Heart left ventricle (tissue), 16 donors: ENCODE results near the gene SRPK2. TPM values are rescaled to one million over a fixed set of nuclear protein-coding genes. Genes with fewer than 3 reads are reported as not detected.

ENCODE experiments used
- ATAC-seq, 4 donors: fragments of 200-7000 bp; cut with Tn5 transposase; one replicate each; pipeline ENCODE4 v1.9.1; 2020 to 2022; ENCODE audit warnings: moderate library complexity in 4 of 4, mild to moderate bottlenecking in 3 of 4, moderate number of reproducible peaks in 1 of 4
- DNase-seq, 5 donors: peaks; one replicate each; pipeline ENCODE4 v3.0.0-alpha.2; 2020
- H3K27ac ChIP-seq, 12 donors: fragments of 200-600 bp; sonication (generic) in 4 of 12; one replicate each; pipeline versions ENCODE4 v1.5.0 to v1.8.0; 2016 to 2022; ENCODE audit warnings: mild to moderate bottlenecking in 2 of 12
- H3K27me3 ChIP-seq, 9 donors: fragments of 200-600 bp; sonication (generic) in 2 of 9; one replicate each; pipeline versions ENCODE4 v1.5.1 to v1.8.0; 2016 to 2022; ENCODE audit warnings: mild to moderate bottlenecking in 3 of 9
- H3K36me3 ChIP-seq, 9 donors: fragments of 200-600 bp; sonication (generic) in 2 of 9; one replicate each; pipeline versions ENCODE4 v1.5.0 to v1.8.0; 2018 to 2022; ENCODE audit warnings: mild to moderate bottlenecking in 2 of 9
- H3K4me1 ChIP-seq, 12 donors: fragments of 200-600 bp; sonication (generic) in 4 of 12; one replicate each; pipeline versions ENCODE4 v1.5.0 to v1.8.0; 2016 to 2022; ENCODE audit warnings: mild to moderate bottlenecking in 3 of 12
- H3K4me3 ChIP-seq, 12 donors: fragments of 200-600 bp; sonication (generic) in 4 of 12; one replicate each; pipeline versions ENCODE4 v1.5.0 to v1.8.0; 2017 to 2022; ENCODE audit warnings: mild to moderate bottlenecking in 9 of 12, moderate library complexity in 4 of 12
- H3K9me3 ChIP-seq, 12 donors: fragments of 200-600 bp; sonication (generic) in 4 of 12; one replicate each; pipeline versions ENCODE4 v1.5.0 to v1.8.0; 2016 to 2022; ENCODE audit warnings: mild to moderate bottlenecking in 1 of 12
- POLR2A ChIP-seq, 2 donors: fragments of 450-650 bp; IDR thresholded peaks; one replicate each; pipeline ENCODE4 v1.6.1; 2017; ENCODE audit warnings: antibody characterized with exemption in 2 of 2, mild to moderate bottlenecking in 2 of 2, moderate library complexity in 2 of 2
- WGBS, 4 donors: extraction: QIAGEN DNeasy Blood & Tissue Kit in 2 of 4; methylation state at CpG; one replicate each; pipeline versions ENCODE4 v1.1.5 to v1.1.7; 2013 to 2018; 5-methylcytosine and 5-hydroxymethylcytosine counted together
- intact Hi-C, 10 donors: fragments of 100-400 bp; cut with DNase I; formaldehyde crosslinking; loops; one replicate each; pipeline versions ENCODE4 v1.11.1 to v1.14.2; 2022
- polyA plus RNA-seq, 2 donors: library from polyadenylated mRNA; stranded (reverse); fragments of 200-250 nt; gene quantifications; one replicate each; pipeline ENCODE4 v1.2.3, GENCODE V29; 2013
- total RNA-seq, 9 donors: library from RNA; depleted of rRNA in 2 of 9; stranded (reverse); fragments of >200 nt in 2 of 9; fragmentation: NEBNext Ultra II Directional in 3 of 9; extraction: Animal tissue kit (Norgen Biotek cat#: 25700) in 3 of 9; gene quantifications; one replicate each; pipeline versions ENCODE4 v1.1.0 to v1.2.4, GENCODE V29; 2016 to 2023
- TF ChIP-seq, protein P1 (sequence below), 12 donors: fragments of 200-600 bp; sonication (generic) in 4 of 12; IDR thresholded peaks; one replicate each; pipeline versions ENCODE4 v1.5.0 to v1.8.0; 2018 to 2022; ENCODE audit warnings: antibody characterized with exemption in 12 of 12, mild to moderate bottlenecking in 5 of 12
- donor health status: ischemic (EF 13 %, LVEDD 7.1; RV severe dilation, severe dysfunction).
- donor health status: healthy with polysubstance abuse.
- donor health status: DM: no; HTN: yes; CAD: no.
- donor health status: DM: no; HTN: no; CAD: no.
- donor health status: ischemic (EF 25% LVEDD 6.9; RV normal size, moderate dysfunction).
- donor health status: ischemic (EF 25% LVEDD 5.7; RV mildly dilated, moderate dysfunction).
- donor health status: healthy.
- donor health status: DM: yes; HTN: yes; CAD: no.
- donor health status: ischemic (EF 35%, LVEDD 5.7; RV mildly dilated, moderate dysfunction).
- donor health status: nonischemic (EF 11% LVEDD 7.7; RV severe dilation, severe dysfunction).
- donor health status: DM: yes; HTN: yes; CAD: no.
- donor health status: PGD.
- donor health status: ischemic (EF 29% LVEDD 5.4; RV normal size, mild dysfunction).
- donor health status: nonischemic (EF 23%, LVEDD 6.1; RV moderate dilation, normal function).

Gene SRPK2
- total and polyA plus RNA-seq, 11 donors: 8.6 to 42.4 (median 33.5) TPM

DNA sequence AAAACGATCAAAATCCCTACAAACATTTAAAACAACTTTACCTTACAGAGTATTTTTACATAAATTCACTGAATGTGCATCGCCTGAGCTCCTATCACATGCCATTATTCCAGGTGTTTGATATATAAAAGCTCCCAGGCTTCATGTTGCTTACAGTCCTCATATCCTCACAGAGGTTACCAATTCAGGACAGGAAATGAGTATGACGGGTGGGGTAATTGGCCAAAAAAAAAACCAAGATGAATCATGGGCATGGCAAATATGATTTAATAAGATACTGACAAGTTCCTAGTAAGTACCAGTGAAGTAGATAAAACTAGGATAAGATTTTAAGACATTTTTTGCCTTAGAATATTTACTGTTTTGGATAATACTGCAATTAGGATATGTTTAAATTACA lies 238.9 kb downstream of the SRPK2 start:
- TF ChIP-seq, protein P1, sequence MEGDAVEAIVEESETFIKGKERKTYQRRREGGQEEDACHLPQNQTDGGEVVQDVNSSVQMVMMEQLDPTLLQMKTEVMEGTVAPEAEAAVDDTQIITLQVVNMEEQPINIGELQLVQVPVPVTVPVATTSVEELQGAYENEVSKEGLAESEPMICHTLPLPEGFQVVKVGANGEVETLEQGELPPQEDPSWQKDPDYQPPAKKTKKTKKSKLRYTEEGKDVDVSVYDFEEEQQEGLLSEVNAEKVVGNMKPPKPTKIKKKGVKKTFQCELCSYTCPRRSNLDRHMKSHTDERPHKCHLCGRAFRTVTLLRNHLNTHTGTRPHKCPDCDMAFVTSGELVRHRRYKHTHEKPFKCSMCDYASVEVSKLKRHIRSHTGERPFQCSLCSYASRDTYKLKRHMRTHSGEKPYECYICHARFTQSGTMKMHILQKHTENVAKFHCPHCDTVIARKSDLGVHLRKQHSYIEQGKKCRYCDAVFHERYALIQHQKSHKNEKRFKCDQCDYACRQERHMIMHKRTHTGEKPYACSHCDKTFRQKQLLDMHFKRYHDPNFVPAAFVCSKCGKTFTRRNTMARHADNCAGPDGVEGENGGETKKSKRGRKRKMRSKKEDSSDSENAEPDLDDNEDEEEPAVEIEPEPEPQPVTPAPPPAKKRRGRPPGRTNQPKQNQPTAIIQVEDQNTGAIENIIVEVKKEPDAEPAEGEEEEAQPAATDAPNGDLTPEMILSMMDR (IDR thresholded peaks at IDR 0.05): no peak
- TF ChIP-seq POLR2A (IDR thresholded peaks at IDR 0.05): no peak
- Histone ChIP-seq H3K9me3 (no peaks in the 10 kb centered on the region), H3K27ac (no peak overlapping the region), H3K4me1 (peaks cover 0 to 23% (median 7%) of the 10 kb centered on the region in 12 donors), H3K36me3 (peaks cover 0 to 15% (median 2%) of the 10 kb centered on the region in 9 donors), H3K27me3 (no peaks in the 10 kb centered on the region), H3K4me3 (no peak overlapping the region)
- 68 to 76% (median 74%) methylated on average over 3 of the region's 3 CpGs for WGBS, 4 donors
- intact Hi-C loops: loop anchor here (5.0 to 10.0 kb wide), 7 partner anchors 115 to 285 kb away; partner anchors contain the start of gene SRPK2 (in 1 of the 10)
- no peak for DNase-seq
- no peak for ATAC-seq

DNA sequence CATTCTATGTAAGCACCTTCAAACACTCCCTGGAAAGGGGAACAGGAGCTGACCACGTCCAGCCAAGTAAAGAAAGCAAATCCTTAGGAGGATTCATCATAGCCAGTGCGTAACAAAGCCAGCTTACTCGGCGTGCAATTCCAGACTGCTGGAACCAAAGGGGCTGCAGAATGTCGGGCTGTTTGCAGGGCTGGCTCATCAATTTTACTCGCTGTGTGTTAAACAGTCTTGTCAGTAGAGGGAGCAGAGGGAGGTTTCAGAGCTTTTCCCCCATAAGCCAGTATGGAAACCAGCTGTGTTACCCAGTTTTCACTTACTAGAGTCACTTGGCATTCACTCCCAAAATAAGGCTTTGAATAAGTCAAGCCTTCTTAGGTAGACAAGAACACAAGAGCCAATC lies 247.7 kb downstream of the SRPK2 start:
- TF ChIP-seq POLR2A (IDR thresholded peaks at IDR 0.05): no peak
- TF ChIP-seq, protein P1 (IDR thresholded peaks at IDR 0.05): peak in 5 of 12 donors; percentile 17 to 35 (median 24)
- 73 to 91% (median 77%) methylated on average over 6 of the region's 6 CpGs for WGBS, 4 donors
- H3K27me3 ChIP-seq: no peaks in the 10 kb centered on the region
- H3K4me3 ChIP-seq: no peak overlapping the region
- ATAC-seq: no peak
- intact Hi-C loops: loop anchor here in 1 of 10 donors (10.0 kb wide), 1 partner anchor 194 kb away; no protein-coding TSS in a partner anchor
- DNase-seq: no peak
- peaks cover 0 to 13% (median 5%) of the 10 kb centered on the region in 12 donors for H3K4me1 ChIP-seq
- peaks cover 0 to 86% (median 59%) of the 10 kb centered on the region in 9 donors for H3K36me3 ChIP-seq
- no peak overlapping the region for H3K27ac ChIP-seq
- H3K9me3 ChIP-seq: no peaks in the 10 kb centered on the region

- Histone ChIP-seq H3K4me1 (peaks cover 0 to 22% (median 5%) of the 10 kb centered on the region in 12 donors), H3K27ac (no peak overlapping the region), H3K36me3 (peaks cover 0 to 78% (median 55%) of the 10 kb centered on the region in 9 donors), H3K9me3 (no peaks in the 10 kb centered on the region), H3K4me3 (no peak overlapping the region), H3K27me3 (no peaks in the 10 kb centered on the region)
- no peak for ATAC-seq
- DNase-seq: no peak
- intact Hi-C loops: no loop called here
- TF ChIP-seq, protein P1 (IDR thresholded peaks at IDR 0.05): no peak
- no peak for TF ChIP-seq POLR2A (IDR thresholded peaks at IDR 0.05)
Measured at GRCh38 chr7:105139381-105139780, 249.3 kb downstream of the SRPK2 start.

DNA sequence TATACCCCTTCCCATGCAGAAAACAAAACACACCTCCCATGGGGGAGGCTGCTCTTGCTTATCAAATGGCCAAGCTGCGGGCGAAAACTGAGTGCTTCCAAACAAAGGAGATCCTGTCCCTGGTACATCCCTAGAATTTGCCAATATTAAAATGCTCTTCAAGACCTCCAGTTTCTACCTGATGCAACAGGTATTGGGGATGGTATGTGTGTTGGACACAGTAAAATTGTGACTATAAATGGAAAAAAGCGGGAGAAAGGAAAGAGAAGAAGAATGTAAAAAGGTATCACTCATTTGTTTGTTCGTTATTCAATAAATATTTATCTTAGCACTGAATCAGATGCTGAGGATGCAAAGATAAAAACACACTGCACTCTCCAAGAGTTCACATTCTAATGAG lies 250.8 kb downstream of the SRPK2 start:
- H3K36me3 ChIP-seq: peaks cover 0 to 68% (median 48%) of the 10 kb centered on the region in 9 donors
- WGBS, 4 donors: 94 to 97% (median 95%) methylated on average over 4 of the region's 4 CpGs
- H3K27ac ChIP-seq: no peak overlapping the region
- ATAC-seq: no peak
- no peaks in the 10 kb centered on the region for H3K27me3 ChIP-seq
- TF ChIP-seq POLR2A (IDR thresholded peaks at IDR 0.05): no peak
- TF ChIP-seq, protein P1 (IDR thresholded peaks at IDR 0.05): no peak
- no peaks in the 10 kb centered on the region for H3K9me3 ChIP-seq
- no peak overlapping the region for H3K4me3 ChIP-seq
- DNase-seq: no peak
- H3K4me1 ChIP-seq: peaks cover 0 to 22% (median 5%) of the 10 kb centered on the region in 12 donors
- intact Hi-C loops: no loop called here
